Heart left ventricle (tissue), 13 donors: ENCODE results near the gene IL18BP.

Experiments used
- POLR2A ChIP-seq, 2 donors: fragments of 450-650 bp; IDR thresholded peaks; one replicate each; pipeline ENCODE4 v1.6.1; 2017; ENCODE audit warnings: antibody characterized with exemption in 2 of 2, mild to moderate bottlenecking in 2 of 2, moderate library complexity in 2 of 2
- TF ChIP-seq, protein P1 (sequence below), 12 donors: fragments of 200-600 bp; sonication (generic) in 4 of 12; IDR thresholded peaks; one replicate each; pipeline versions ENCODE4 v1.5.0 to v1.8.0; 2018 to 2022; ENCODE audit warnings: antibody characterized with exemption in 12 of 12, mild to moderate bottlenecking in 5 of 12
- donor health status: ischemic (EF 13 %, LVEDD 7.1; RV severe dilation, severe dysfunction).
- donor health status: DM: no; HTN: yes; CAD: no.
- donor health status: DM: no; HTN: no; CAD: no.
- donor health status: ischemic (EF 25% LVEDD 6.9; RV normal size, moderate dysfunction).
- donor health status: ischemic (EF 25% LVEDD 5.7; RV mildly dilated, moderate dysfunction).
- donor health status: ischemic (EF 35%, LVEDD 5.7; RV mildly dilated, moderate dysfunction).
- donor health status: nonischemic (EF 11% LVEDD 7.7; RV severe dilation, severe dysfunction).
- donor health status: DM: yes; HTN: yes; CAD: no.
- donor health status: PGD.
- donor health status: ischemic (EF 29% LVEDD 5.4; RV normal size, mild dysfunction).
- donor health status: nonischemic (EF 23%, LVEDD 6.1; RV moderate dilation, normal function).

DNA sequence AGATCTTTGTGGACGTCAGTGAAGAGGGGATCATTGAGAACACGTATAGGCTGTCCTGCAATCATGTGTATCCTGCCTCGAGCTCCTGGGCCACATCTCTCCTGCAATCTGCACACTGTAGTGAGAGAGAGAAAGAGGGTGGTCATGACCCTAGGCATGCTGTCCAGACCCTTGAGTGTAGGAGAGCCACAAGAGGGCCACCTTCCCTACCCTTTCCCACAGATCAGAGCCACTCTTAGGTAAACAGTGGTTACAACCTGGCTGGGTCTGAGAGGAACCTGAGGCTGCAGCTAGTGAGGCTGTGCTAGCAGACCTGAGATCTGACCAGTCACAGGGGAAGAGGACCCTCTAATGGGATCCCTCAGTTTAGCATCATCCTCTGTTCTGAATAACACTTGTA lies 3.9 kb upstream of the IL18BP start:
- TF ChIP-seq, protein P1, sequence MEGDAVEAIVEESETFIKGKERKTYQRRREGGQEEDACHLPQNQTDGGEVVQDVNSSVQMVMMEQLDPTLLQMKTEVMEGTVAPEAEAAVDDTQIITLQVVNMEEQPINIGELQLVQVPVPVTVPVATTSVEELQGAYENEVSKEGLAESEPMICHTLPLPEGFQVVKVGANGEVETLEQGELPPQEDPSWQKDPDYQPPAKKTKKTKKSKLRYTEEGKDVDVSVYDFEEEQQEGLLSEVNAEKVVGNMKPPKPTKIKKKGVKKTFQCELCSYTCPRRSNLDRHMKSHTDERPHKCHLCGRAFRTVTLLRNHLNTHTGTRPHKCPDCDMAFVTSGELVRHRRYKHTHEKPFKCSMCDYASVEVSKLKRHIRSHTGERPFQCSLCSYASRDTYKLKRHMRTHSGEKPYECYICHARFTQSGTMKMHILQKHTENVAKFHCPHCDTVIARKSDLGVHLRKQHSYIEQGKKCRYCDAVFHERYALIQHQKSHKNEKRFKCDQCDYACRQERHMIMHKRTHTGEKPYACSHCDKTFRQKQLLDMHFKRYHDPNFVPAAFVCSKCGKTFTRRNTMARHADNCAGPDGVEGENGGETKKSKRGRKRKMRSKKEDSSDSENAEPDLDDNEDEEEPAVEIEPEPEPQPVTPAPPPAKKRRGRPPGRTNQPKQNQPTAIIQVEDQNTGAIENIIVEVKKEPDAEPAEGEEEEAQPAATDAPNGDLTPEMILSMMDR (IDR thresholded peaks at IDR 0.05), result no peak
- TF ChIP-seq POLR2A (IDR thresholded peaks at IDR 0.05), result no peak
